Measurements from ENCODE around the gene ALG9.

ALG9 gene

DNA sequence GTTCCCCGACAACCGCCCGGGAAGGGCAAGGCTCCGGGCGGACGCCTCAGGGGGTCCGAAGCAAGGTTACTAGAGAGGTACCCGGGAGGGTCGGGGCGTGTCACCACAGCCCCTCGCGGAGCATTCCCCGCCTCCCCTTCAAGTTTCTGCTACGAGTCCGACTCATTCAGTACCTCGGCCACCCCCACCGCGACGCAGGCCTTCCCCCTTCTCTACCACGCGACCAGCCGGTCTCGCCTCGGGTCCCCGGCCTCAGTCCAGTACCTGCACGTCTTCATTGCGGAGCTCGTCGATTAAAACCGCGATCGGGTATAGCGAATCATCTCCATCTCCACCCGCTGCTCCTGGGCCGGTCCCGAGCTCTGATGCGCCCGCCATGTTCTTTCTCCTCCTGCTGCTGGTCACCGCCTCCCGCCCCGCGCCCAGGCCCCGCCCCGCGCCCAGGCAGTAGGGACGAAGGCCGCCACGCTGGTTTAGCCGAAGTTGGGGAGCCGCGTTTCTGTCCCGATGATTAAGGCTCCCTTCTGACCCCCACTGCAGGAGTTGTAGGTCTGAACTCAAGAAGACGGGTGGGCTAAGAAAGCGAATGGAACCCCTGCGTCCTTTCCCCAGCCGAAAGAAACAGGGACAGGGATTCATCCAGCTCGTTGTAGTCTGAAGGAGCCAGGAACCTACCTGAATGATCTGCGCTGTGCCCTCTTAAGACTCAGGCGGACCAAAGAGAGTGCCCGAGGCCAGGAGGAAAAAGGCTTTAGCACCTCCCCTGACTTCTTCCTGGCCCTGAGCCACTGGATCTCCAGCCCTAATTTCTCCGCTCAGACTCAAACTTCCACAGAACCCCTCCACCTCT lies 105.2 kb downstream of the ALG9 start, which contains the start of gene PPP2R1B:
Gene PPP2R1B (minus strand): TSS at position 406 of the 850 bp plus-strand sequence. CDS start 28 bp downstream, at position 378.
- DNase-seq (ENCODE audit: low read depth, low spot score) = no peak

- no peak for DNase-seq (ENCODE audit: low read depth, low spot score)
Measured at GRCh38 chr11:111765320-111765983, 105.9 kb downstream of the ALG9 start.

GRCh38 chr11:111764621-111765020 lies 106.8 kb downstream of the ALG9 start:
- no peak for DNase-seq (ENCODE audit: low read depth, low spot score)

- no peak for DNase-seq (ENCODE audit: low read depth, low spot score)
Measured at GRCh38 chr11:111762981-111763643, 108.3 kb downstream of the ALG9 start.

DNA sequence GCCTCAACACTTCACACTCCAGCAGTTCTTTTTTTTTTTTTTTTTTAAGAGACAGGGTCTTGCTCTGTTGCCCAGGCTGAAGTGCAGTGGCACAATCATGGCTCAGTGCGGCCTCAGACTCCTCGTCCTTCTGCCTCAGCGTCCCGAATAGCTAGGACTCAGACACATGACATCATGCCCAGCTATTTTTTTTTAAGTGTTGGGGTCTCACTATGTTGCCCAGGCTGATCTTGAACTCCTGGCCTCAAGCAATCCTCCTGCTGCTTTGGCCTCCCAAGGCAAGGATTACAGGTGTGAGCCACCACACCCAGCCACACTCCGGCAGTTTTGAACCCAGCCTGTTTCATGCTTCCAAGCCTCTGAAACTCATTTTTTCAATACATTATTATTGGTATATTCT lies 108.9 kb downstream of the ALG9 start:
- DNase-seq (ENCODE audit: low read depth, low spot score) = no peak

- no peak for DNase-seq (ENCODE audit: low read depth, low spot score)
Measured at GRCh38 chr11:111761036-111761435, 110.3 kb downstream of the ALG9 start.

DNA sequence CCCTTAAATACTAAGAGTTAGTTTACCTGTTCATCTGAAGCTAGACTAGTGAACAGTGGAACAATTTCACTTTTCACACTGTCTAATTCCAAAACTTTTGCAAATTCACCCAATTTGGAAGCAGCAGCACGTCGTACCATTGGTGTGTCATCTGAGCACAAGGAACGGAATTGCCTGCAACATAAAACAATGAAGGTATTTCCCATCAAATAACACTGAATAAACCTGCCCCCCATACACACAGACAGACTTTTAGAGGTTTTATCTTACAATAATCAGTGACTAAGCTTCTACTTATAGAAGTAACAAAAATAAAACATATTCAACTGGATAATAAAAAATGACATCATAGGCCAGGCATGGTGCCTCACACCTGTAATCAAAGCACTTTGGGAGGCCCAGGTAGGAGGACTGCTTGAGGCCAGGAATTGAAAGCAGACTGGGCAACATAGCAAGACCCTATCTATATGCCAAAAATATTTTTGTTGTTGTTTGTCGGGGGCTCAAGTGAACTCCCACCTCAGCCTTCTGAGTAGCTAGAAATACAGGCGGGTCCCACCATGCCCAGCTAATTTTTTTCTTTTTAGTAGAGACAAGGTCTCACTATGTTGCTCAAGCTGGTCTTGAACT lies 111.5 kb downstream of the ALG9 start:
- no peak for DNase-seq (ENCODE audit: low read depth, low spot score)

DNA sequence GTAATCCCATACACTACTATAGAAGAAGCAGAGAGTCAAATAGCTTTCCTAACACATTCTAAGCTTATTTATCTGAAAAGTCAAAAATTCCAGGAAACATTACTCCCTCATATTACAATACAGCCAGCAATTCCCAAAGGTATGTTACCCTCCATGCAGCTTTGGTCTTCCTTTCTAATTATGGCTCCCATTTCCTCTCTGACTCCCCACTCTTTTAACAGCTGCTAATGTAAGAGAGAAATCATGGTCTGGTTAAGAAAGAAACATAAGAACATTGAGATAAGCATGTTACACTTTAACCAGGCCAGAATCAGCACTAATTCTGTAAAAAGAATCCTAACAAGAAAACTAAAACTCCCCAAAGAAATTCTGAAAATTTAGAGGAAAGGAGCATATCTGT lies 112.0 kb downstream of the ALG9 start:
- DNase-seq (ENCODE audit: low read depth, low spot score) = no peak

- no peak for DNase-seq (ENCODE audit: low read depth, low spot score)
Measured at GRCh38 chr11:111756097-111756496, 115.3 kb downstream of the ALG9 start.

GRCh38 chr11:111749646-111750045 lies 121.7 kb downstream of the ALG9 start:
- no peak for DNase-seq (ENCODE audit: low read depth, low spot score)

DNA sequence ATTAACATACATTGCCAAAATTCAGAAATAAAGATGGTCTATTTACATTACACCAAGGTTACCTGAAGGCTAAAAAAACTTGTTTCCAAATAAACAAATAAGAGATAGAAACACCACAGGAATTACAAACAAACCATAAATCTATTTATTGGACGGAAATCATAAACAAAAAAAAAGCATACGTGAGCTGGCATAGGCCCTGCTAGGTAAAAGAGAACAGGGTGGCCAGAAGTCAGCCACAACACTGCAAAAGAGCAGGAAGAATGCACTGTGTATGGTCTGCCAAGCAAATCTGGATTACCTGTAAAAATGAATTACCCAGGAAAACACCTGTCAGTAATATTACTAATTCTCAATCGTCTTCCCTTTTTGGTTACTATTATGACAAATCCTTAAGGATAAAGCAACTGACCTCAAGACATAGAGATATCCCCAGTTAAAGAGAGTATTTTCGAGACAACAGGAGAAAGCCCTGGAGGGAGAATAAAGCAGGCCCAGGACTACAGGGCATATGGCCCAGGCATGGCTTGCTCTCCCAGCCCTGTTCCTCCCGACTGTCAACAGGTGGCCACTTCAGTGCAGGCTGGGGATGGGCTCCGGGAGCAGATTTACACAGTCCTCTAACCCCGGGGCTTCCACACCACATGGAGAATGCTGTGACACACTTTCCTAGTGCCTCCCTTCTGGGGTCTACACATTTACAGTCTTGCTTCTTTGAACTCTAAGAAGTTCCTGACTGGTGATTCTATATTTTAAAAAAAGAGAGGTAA lies 123.2 kb downstream of the ALG9 start:
- DNase-seq (ENCODE audit: low read depth, low spot score) = no peak

GRCh38 chr11:111745719-111746504 lies 125.5 kb downstream of the ALG9 start:
- DNase-seq (ENCODE audit: low read depth, low spot score) = no peak

GRCh38 chr11:111743700-111744099 lies 127.7 kb downstream of the ALG9 start:
- no peak for DNase-seq (ENCODE audit: low read depth, low spot score)

- no peak for DNase-seq (ENCODE audit: low read depth, low spot score)
Measured at GRCh38 chr11:111741751-111742150, 129.6 kb downstream of the ALG9 start.

DNA sequence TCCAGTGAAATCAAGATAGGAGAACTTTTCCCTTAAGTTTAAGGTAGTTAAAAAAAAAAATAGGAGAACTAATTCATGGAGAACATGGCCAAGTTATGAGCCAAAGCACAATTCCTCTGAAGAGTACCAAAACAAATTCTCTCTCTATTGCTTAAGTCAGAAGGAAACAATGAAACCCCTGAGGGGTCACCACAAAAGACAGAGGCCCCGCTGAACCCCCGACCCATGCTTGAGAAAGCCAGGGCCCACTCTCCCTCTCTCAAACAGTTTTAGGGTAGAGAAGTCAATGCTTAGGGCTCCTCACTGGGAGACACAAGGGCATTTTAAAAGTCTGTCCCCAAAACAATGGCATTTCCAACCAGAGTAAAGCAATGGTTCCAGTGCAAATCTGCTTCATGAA lies 132.1 kb downstream of the ALG9 start:
- no peak for DNase-seq (ENCODE audit: low read depth, low spot score)

- no peak for DNase-seq (ENCODE audit: low read depth, low spot score)
Measured at GRCh38 chr11:111737444-111738210, 133.8 kb downstream of the ALG9 start.

- DNase-seq (ENCODE audit: low read depth, low spot score) = no peak
Measured at GRCh38 chr11:111736621-111737443, 134.5 kb downstream of the ALG9 start.

Data from smooth muscle cell of the brain vasculature (primary cell).